T-cell (primary cell): ENCODE measurements around the gene LRFN4. TPM values are rescaled to one million over a fixed set of nuclear protein-coding genes. Genes with fewer than 3 reads are reported as not detected.
A peak's percentile ranks its signal among the peaks of the same experiment; 100 is the strongest.

Experiments used
- ATAC-seq, 4 experiments: fragments of 200-7000 bp in 3 of 4; fragments of 150-1000 bp in 1 of 4; cut with Tn5 transposase; replicated peaks in 1 of 4; 1 replicate in 3 of 4; 2 replicates in 1 of 4; pipeline ENCODE4 v1.10.0; 2021; ENCODE audit warnings: moderate library complexity in 3 of 4, mild to moderate bottlenecking in 2 of 4, moderate number of reproducible peaks in 1 of 4
- CTCF ChIA-PET, 2 donors: fragments of 300-600 bp; sonication (Branson Sonifier 250); formaldehyde crosslinking; loops; one replicate each; lab custom pipeline; 2022; ENCODE audit warnings: antibody characterized with exemption in 2 of 2; lab: Charles Lee
- POLR2A ChIA-PET, 2 donors: fragments of 300-600 bp; sonication (Branson Sonifier 250); formaldehyde crosslinking; loops; one replicate each; lab custom pipeline; 2022; ENCODE audit warnings: antibody characterized with exemption in 2 of 2; lab: Charles Lee
- DNase-seq, 35 experiments: peaks; one replicate each; pipeline versions ENCODE4 v3.0.0 to v3.0.0-alpha.2; 2013 to 2023
- H3K27ac ChIP-seq: one replicate; pipeline ENCODE4 v1.5.1; 2013; ENCODE audit warnings: low read length
- H3K27me3 ChIP-seq, 2 experiments: replicated peaks in 1 of 2; 1 replicate in 1 of 2; 2 replicates in 1 of 2; pipeline versions ENCODE4 v1.6.1 to v1.7.0; 2013; ENCODE audit warnings: low read length in 1 of 2, mixed read lengths in 1 of 2; ENCODE audit not compliant: control insufficient read depth in 2 of 2, insufficient read depth in 2 of 2; ENCODE audit errors: extremely low read depth in 1 of 2
- H3K36me3 ChIP-seq, 2 donors: 1 replicate in 1 of 2; 2 replicates in 1 of 2; pipeline versions ENCODE4 v1.6.1 to v1.7.0; 2013; ENCODE audit warnings: low read length in 1 of 2; ENCODE audit not compliant: control insufficient read depth in 2 of 2, insufficient read depth in 1 of 2; ENCODE audit errors: extremely low read depth in 1 of 2
- H3K4me1 ChIP-seq, 2 experiments: 1 replicate in 1 of 2; 2 replicates in 1 of 2; pipeline versions ENCODE4 v1.6.1 to v1.7.0; 2013; ENCODE audit warnings: low read length in 2 of 2, mixed read lengths in 1 of 2; ENCODE audit not compliant: insufficient read depth in 2 of 2, control insufficient read depth in 1 of 2; ENCODE audit errors: extremely low read depth in 1 of 2
- H3K4me3 ChIP-seq, 2 donors: 1 replicate in 1 of 2; 2 replicates in 1 of 2; pipeline versions ENCODE4 v1.5.1 to v1.7.0; 2013; ENCODE audit warnings: mild to moderate bottlenecking in 2 of 2, low read length in 1 of 2, moderate library complexity in 1 of 2; ENCODE audit not compliant: control insufficient read depth in 1 of 2; ENCODE audit errors: extremely low read depth in 1 of 2
- H3K9me3 ChIP-seq: 2 replicates; pipeline ENCODE4 v1.7.0; 2013
- H3K27ac Mint-ChIP-seq, 2 donors: one replicate each; pipeline ENCODE4 v1.8.0; 2020 to 2021; ENCODE audit warnings: mild to moderate bottlenecking in 2 of 2, mixed read lengths in 2 of 2
- H3K27me3 Mint-ChIP-seq, 2 donors: one replicate each; pipeline ENCODE4 v1.8.0; 2021 to 2022; ENCODE audit warnings: mixed read lengths in 2 of 2
- H3K36me3 Mint-ChIP-seq: one replicate; pipeline ENCODE4 v1.8.0; 2021; ENCODE audit warnings: mixed read lengths
- H3K4me1 Mint-ChIP-seq, 3 donors: one replicate each; pipeline ENCODE4 v1.8.0; 2020 to 2022; ENCODE audit warnings: mixed read lengths in 3 of 3, mild to moderate bottlenecking in 1 of 3
- H3K4me3 Mint-ChIP-seq, 3 donors: one replicate each; pipeline ENCODE4 v1.8.0; 2020 to 2022; ENCODE audit warnings: mild to moderate bottlenecking in 3 of 3, mixed read lengths in 3 of 3, moderate library complexity in 3 of 3
- H3K9me3 Mint-ChIP-seq, 3 donors: one replicate each; pipeline ENCODE4 v1.8.0; 2020 to 2022; ENCODE audit warnings: mixed read lengths in 3 of 3
- WGBS: methylation state at CpG from one replicate; pipeline ENCODE4 v1.1.5; 2013; ENCODE audit warnings: missing lambda C conversion rate; ENCODE audit not compliant: insufficient coverage; 5-methylcytosine and 5-hydroxymethylcytosine counted together
- total RNA-seq, 35 experiments: library from RNA in 6 of 35; stranded (reverse) in 6 of 35; fragments of 120-200 nt in 1 of 35; gene quantifications; one replicate each; pipeline versions ENCODE4 v1.2.1 to v1.2.4 and lab custom pipeline; 2013 to 2026

LRFN4 gene
- 10 to 100 TPM in 1 of 5 donors, 1 to 10 TPM in 4; 1.5 to 12.9 (median 6.7) TPM for total RNA-seq
- 2.4 TPM for total RNA-seq (2013)
- total RNA-seq (lab: John Stamatoyannopoulos, UW): 1.8 to 31.2 (median 6.9) reads per million in 29 experiments

DNA sequence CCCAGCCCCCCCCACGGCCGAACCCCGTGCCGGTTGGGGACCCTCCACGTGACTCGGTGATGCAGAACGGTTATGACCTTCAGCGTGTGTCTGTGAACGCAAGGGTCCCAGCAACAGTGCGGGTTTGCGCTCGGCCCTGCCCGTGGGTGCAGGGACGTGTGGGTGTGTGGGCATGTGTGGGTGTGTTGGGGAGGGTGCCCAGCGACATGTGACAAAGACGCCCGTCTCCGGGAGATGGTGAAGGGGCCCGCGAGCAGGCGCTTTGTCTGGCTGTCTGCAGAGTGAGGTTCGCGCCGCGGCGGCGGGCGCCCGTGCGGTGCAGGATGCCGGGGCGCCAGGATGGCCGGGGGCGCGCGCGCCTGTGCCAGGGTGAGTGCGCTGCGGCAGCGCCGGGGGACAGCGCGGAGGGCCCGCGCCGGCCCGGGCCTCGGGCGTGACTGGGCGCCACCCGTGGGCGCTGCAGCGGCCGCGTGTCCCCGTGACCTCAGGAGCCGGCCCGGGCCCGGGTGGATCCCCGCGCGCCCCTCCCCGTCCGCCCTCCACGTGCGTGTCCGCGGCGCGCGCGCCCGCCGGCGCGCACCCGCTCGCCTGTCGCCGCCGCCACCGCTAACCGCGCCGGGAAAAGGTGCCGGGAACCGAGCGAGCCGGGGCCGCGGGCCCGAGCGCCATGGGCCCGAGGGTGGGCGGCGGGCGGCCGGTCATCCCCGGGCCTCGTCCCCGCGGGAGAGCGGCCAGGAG is at the start of gene LRFN4:
Gene LRFN4, plus strand, starts transcription at position 569 of the 738 bp plus-strand sequence. CDS start 681 bp downstream, outside the sequence.
- Histone ChIP-seq H3K27me3 (peaks cover 0 to 2% of the 10 kb centered on the region in 2 experiments), H3K4me1 (peaks cover 3 to 18% of the 10 kb centered on the region in 2 experiments), H3K9me3 (no peaks in the 10 kb centered on the region), H3K27ac (peak within 1 kb of the TSS; percentile 70), H3K36me3 (no peaks in the 10 kb centered on the region), H3K4me3 (peak within 1 kb of the TSS; percentile 62 to 63)
- Mint-ChIP-seq H3K4me3 (peak within 1 kb of the TSS; percentile 80 to 86 (median 83)), H3K27ac (peak within 1 kb of the TSS in 1 of 2 donors; percentile 70), H3K36me3 (no peaks in the 10 kb centered on the region), H3K27me3 (no peaks in the 10 kb centered on the region), H3K9me3 (no peaks in the 10 kb centered on the region), H3K4me1 (peaks cover 5 to 12% (median 5%) of the 10 kb centered on the region in 3 donors)
- ChIA-PET POLR2A (no interaction called here), CTCF (interaction anchor here in 1 of 2 donors (0.7 kb wide), 1 partner anchor 153 kb away, joined by 6 read pairs; no protein-coding TSS in a partner anchor)
- ATAC-seq: peak; percentile 69 to 70 (median 70)
- peak in 30 of 35 experiments; percentile 12 to 74 (median 38) for DNase-seq
- WGBS: under 1% methylated on average over 100 of the region's 103 CpGs

DNA sequence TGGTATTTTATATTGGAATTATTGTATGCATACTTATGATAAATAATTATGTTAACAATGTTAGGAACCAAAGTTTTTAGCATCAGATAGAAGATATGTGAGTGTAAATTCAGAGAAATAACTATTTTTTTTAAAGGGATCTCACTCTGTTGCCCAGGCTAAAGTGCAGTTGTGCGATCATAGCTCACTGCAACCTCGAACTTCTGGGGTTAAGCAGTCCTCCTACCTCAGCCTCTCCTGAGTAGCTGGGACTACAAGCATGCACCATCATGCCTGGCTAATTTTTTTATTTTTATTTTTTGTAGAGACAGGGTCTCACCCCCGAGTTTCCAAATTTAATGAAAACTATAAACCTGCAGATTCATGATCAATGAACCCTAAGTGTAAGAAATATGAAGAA is 47.3 kb upstream of the LRFN4 start:
- Histone ChIP-seq H3K4me1 (no peaks in the 10 kb centered on the region), H3K4me3 (no peak overlapping the region), H3K36me3 (peaks cover 0 to 3% of the 10 kb centered on the region in 2 donors), H3K27ac (no peak overlapping the region), H3K9me3 (no peaks in the 10 kb centered on the region), H3K27me3 (no peaks in the 10 kb centered on the region)
- no peak for DNase-seq
- ATAC-seq: no peak
- no peaks in the 10 kb centered on the region for H3K9me3 Mint-ChIP-seq
- no peaks in the 10 kb centered on the region for H3K27me3 Mint-ChIP-seq
- peaks cover 26% of the 10 kb centered on the region for H3K36me3 Mint-ChIP-seq
- no peak overlapping the region for H3K4me3 Mint-ChIP-seq
- ChIA-PET CTCF (no interaction called here), POLR2A (interaction anchor here in 1 of 2 donors (0.5 kb wide), 1 partner anchor 19 kb away, joined by 4 read pairs; no protein-coding TSS in a partner anchor)
- H3K27ac Mint-ChIP-seq: no peak overlapping the region
- no peaks in the 10 kb centered on the region for H3K4me1 Mint-ChIP-seq
- WGBS: no CpG with 5 or more reads among the region's 3 CpGs

DNA sequence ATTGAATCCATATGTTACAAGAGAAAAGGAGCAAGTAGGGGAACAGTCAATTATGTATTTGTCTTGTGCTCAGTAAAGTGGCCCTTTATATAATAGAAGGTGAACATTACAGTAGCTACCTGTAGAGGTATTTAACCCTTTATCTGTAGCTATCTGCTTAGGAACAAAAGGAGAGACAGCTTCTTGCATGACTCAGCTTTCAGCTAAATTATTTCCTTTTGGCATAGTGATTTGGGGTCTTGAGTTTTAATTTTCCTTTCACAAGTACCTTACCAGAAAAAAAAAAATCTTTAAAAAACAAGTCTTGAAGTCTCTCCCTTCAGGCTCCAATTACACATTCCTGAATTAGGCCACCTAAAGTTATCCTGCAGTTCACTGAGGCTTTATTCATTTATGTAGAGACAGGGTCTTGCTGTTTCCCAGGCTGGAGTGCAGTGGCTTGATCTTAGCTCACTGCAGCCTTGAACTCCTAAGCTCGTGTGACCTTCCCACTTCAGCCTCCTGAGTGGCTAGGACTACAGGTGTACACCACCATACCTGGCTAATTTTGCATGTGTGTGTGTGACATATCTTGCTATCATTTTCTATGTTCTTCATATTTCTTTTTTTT is 46.2 kb upstream of the LRFN4 start:
- Mint-ChIP-seq H3K27me3 (no peaks in the 10 kb centered on the region), H3K9me3 (no peaks in the 10 kb centered on the region), H3K36me3 (peaks cover 22% of the 10 kb centered on the region), H3K4me3 (no peak overlapping the region), H3K4me1 (no peaks in the 10 kb centered on the region), H3K27ac (no peak overlapping the region)
- Histone ChIP-seq H3K9me3 (no peaks in the 10 kb centered on the region), H3K4me3 (no peak overlapping the region), H3K4me1 (no peaks in the 10 kb centered on the region), H3K27ac (no peak overlapping the region), H3K36me3 (peaks cover 0 to 3% of the 10 kb centered on the region in 2 donors), H3K27me3 (no peaks in the 10 kb centered on the region)
- no CpG with 5 or more reads among the region's 1 CpG for WGBS
- ATAC-seq (no peak), DNase-seq (no peak)
- ChIA-PET POLR2A (interaction anchor here in 1 of 2 donors (0.6 kb wide), 1 partner anchor 581 kb away, joined by 4 read pairs; no protein-coding TSS in a partner anchor), CTCF (interaction anchor here in 1 of 2 donors (0.7 kb wide), 1 partner anchor 218 kb away, joined by 3 read pairs; no protein-coding TSS in a partner anchor)

DNA sequence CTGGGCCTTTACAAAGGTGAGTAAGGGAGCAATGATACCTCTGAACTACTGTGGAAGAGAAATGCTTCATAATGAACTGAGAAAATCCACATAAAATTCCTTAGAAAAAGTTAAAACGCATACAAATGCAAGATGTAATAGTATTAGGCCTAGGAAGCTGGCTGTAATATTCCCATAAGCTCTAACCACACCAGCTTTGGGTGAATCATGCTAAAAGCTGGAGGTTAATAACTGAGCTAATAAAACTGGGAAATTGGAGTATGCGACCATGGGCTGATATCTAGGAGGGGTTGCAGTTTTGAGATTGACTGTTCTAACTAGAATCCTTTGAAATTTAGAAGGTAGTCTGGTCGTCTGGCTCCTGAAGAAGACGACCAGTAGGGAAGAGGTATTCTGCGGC is 42.2 kb upstream of the LRFN4 start:
- POLR2A ChIA-PET: no interaction called here
- Histone ChIP-seq H3K9me3 (no peaks in the 10 kb centered on the region), H3K4me1 (no peaks in the 10 kb centered on the region), H3K36me3 (no peaks in the 10 kb centered on the region), H3K4me3 (no peak overlapping the region), H3K27me3 (no peaks in the 10 kb centered on the region), H3K27ac (no peak overlapping the region)
- Mint-ChIP-seq H3K36me3 (peaks cover 15% of the 10 kb centered on the region), H3K27me3 (no peaks in the 10 kb centered on the region), H3K4me1 (no peaks in the 10 kb centered on the region), H3K9me3 (no peaks in the 10 kb centered on the region), H3K4me3 (no peak overlapping the region), H3K27ac (no peak overlapping the region)
- DNase-seq: no peak
- CTCF ChIA-PET: no interaction called here
- 89% methylated on average over 4 of the region's 5 CpGs for WGBS
- ATAC-seq: no peak

GRCh38 chr11:66815646-66816045 is 41.2 kb upstream of the LRFN4 start:
- H3K36me3 Mint-ChIP-seq: peaks cover 15% of the 10 kb centered on the region
- no peaks in the 10 kb centered on the region for H3K27me3 ChIP-seq
- H3K9me3 ChIP-seq: no peaks in the 10 kb centered on the region
- H3K27me3 Mint-ChIP-seq: no peaks in the 10 kb centered on the region
- H3K4me1 Mint-ChIP-seq: no peaks in the 10 kb centered on the region
- POLR2A ChIA-PET: no interaction called here
- H3K27ac Mint-ChIP-seq: no peak overlapping the region
- H3K4me3 Mint-ChIP-seq: no peak overlapping the region
- no peak overlapping the region for H3K4me3 ChIP-seq
- no CpG with 5 or more reads among the region's 1 CpG for WGBS
- H3K27ac ChIP-seq: no peak overlapping the region
- H3K9me3 Mint-ChIP-seq: no peaks in the 10 kb centered on the region
- H3K36me3 ChIP-seq: no peaks in the 10 kb centered on the region
- H3K4me1 ChIP-seq: no peaks in the 10 kb centered on the region
- DNase-seq (no peak), ATAC-seq (no peak)
- CTCF ChIA-PET: no interaction called here

DNA sequence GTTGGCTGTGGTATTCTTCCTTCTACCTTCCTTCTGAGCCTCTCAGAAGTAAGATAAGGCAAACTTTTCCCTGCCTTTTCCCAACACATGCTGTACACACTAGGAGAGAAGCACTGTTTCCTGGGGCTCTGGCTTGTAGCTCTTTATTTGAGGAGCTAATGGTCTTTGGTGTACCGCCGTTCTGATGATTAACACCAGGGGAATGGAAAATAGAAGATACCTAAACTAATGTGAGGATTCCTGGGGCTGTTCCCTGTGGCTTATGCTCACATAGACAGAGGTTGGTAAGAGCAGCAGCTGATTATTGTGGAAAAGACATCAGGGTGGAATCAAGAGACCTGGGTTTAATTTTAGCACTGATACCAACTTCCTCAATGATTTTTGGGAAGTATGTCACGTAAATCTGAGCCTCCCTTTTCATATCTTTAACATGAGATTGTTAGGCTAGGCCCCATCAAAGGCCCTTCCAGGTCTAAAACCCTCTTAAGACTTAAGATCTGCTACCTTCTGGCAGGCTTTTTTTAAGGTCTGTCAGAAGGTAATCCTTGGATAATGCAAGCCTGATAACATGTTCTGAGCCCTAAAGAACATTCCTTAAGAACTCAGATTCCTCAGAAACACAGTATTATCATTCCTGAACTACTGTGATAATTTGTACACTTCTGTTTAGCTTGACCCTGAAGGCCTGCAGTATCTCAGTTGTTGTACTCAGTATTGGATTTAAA is 38.5 kb upstream of the LRFN4 start:
- H3K27ac ChIP-seq: no peak overlapping the region
- ATAC-seq (no peak), DNase-seq (no peak)
- H3K36me3 ChIP-seq: no peaks in the 10 kb centered on the region
- ChIA-PET CTCF (no interaction called here), POLR2A (no interaction called here)
- no peak overlapping the region for H3K4me3 ChIP-seq
- Mint-ChIP-seq H3K27ac (no peak overlapping the region), H3K36me3 (peaks cover 10% of the 10 kb centered on the region), H3K4me3 (no peak overlapping the region), H3K27me3 (no peaks in the 10 kb centered on the region), H3K9me3 (no peaks in the 10 kb centered on the region), H3K4me1 (no peaks in the 10 kb centered on the region)
- no peaks in the 10 kb centered on the region for H3K27me3 ChIP-seq
- H3K4me1 ChIP-seq: no peaks in the 10 kb centered on the region
- H3K9me3 ChIP-seq: no peaks in the 10 kb centered on the region
- no CpG with 5 or more reads among the region's 3 CpGs for WGBS
